Adipose tissue (tissue), 3 donors: Measurements from ENCODE around the gene TRIM62. TPM values are rescaled to one million over a fixed set of nuclear protein-coding genes. Genes with fewer than 3 reads are reported as not detected.

Experiments
- H3K27ac ChIP-seq: one replicate; pipeline ENCODE4 v1.5.1; 2013; ENCODE audit warnings: low read depth, low read length
- WGBS, 3 donors: extraction: QIAGEN DNeasy Blood & Tissue Kit; methylation state at CpG; one replicate each; pipeline ENCODE4 v1.1.7; 2013; 5-methylcytosine and 5-hydroxymethylcytosine counted together
- polyA plus RNA-seq, 3 donors: library from polyadenylated mRNA; stranded (reverse); fragments of 200-250 nt; gene quantifications; one replicate each; pipeline ENCODE4 v1.2.3, GENCODE V29; 2013
- donor health status: healthy with polysubstance abuse.
- donor health status: Bipolar disorder and iron deficiency.
- donor health status: healthy.

TRIM62 gene
- polyA plus RNA-seq, 3 donors: 1.8 to 3.3 (median 1.8) TPM

GRCh38 chr1:33182896-33183295 lies 1.1 kb upstream of the TRIM62 start:
- H3K27ac ChIP-seq: no peak overlapping the region
- WGBS, 3 donors: 65 to 72% (median 65%) methylated on average over 8 of the region's 8 CpGs

GRCh38 chr1:33182401-33182841 lies 578 bp upstream of the TRIM62 start:
- 30 to 39% (median 33%) methylated on average over 5 of the region's 5 CpGs for WGBS, 3 donors

GRCh38 chr1:33180911-33181890 lies 642 bp downstream of the TRIM62 start:
- 1% methylated on average over 77 to 90 of the region's 90 CpGs for WGBS, 3 donors
- no peak overlapping the region for H3K27ac ChIP-seq

More at GRCh38 chr1:33182401-33182841, 578 bp upstream of the TRIM62 start:
- H3K27ac ChIP-seq: no peak overlapping the region

DNA sequence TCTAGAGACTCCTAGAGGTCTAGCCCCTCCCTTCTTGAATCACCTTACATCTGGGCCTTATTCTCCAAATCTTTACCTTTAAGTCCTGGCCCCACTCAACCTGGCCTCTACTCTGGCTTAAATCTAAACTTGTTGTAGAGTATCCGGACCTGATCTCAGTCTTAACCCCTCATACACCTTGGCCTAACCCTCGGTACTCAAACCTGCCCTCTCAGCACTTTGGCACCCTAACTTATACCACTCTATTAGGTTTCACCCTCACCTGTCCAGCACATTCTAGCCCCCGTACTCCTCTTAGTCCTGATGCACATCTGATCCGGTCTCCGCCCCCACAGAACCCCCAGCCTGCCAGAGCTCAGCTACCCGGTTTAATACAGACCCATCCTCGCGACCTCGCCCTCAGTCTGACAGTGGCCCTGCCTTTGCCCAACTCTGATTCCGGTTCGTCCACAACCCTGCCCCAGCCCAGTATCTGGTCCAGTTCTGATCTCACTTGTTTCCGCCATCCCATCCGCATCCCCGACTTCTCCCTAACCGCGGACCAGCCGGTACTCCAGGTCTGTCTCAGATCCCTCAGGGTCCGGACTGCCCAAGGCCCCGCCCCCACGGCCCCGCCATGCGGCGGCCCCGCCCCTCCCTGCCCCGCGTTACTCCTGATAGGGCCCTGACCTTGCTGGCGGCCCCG lies 1.5 kb downstream of the TRIM62 start:
- H3K27ac ChIP-seq: no peak overlapping the region
- WGBS, 3 donors: 17 to 20% (median 17%) methylated on average over 28 of the region's 28 CpGs

GRCh38 chr1:33178836-33179439 lies 2.9 kb downstream of the TRIM62 start:
- WGBS, 3 donors: 93 to 99% (median 97%) methylated on average over 4 of the region's 4 CpGs

DNA sequence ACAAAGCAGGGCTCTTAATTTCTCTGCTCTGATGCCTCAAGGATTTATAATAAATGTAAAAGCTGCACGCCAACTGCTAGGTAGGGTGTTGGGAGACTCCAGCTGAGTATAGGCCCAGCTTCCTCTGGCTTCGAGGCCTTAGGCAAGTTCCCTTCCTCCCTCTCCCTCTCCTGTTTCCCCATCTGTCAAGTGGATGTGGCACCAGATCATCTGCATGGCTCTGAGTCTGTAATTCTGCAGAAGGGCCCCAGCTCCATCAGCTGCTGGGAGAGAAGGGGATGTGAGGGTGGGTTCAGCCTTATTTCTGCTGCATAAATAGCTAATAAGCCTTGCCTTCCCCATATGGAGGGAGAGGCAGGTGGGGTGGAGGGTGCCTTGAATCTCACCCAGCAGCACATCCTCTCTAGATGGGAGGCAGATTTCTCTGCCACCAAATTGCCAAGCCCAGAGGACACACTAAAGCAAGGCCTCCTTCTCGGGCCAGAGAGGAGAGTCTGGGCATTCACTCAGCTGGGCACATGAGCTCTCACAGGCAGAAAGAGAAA lies 3.8 kb downstream of the TRIM62 start:
- WGBS, 3 donors: 76 to 87% (median 84%) methylated on average over 3 of the region's 3 CpGs
- H3K27ac ChIP-seq: no peak overlapping the region

More at GRCh38 chr1:33178836-33179439, 2.9 kb downstream of the TRIM62 start:
- H3K27ac ChIP-seq: no peak overlapping the region

DNA sequence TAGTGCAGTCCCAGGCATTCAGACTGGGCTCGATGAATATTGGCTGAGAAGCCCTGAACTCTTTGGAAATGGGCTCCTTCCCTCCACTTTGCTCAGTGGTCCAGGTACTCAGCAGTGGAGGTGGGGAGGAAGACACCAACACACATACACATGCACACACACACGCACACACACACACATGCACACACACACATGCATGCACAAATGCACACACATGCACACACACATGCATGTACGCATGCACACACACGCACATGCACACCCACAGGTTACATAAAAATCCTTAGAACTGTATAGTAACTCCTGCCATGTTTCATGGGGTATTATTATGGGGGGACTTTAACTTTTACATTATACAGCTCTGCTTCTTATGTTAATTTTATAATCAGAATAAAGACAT lies 5.0 kb downstream of the TRIM62 start:
- 44 to 77% (median 46%) methylated on average over 4 of the region's 4 CpGs for WGBS, 3 donors
- no peak overlapping the region for H3K27ac ChIP-seq

DNA sequence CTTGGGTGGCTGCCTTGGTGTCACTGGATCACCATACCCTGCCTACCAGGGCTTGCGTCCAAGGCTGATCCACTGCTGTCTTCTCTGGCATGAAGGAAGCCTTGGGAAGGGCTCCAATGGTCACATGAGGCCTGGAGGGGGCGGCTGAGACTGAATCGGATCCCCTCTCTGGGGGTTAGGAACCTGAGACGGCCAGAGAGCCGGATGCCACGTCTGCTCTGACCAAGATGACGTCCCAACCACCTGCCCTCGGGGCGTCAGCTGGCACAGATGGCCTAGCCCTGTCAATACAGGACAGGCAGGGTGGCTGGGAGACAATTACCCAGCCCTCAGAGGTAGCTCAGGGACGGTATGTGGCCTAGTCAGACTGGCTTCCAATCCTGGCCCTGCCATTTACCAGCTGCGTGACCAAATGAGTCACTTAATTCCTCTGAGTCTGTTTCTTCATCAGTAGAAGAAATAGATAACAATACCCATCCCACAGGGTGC lies 5.4 kb downstream of the TRIM62 start:
- 75 to 77% (median 76%) methylated on average over 11 of the region's 11 CpGs for WGBS, 3 donors
- no peak overlapping the region for H3K27ac ChIP-seq

DNA sequence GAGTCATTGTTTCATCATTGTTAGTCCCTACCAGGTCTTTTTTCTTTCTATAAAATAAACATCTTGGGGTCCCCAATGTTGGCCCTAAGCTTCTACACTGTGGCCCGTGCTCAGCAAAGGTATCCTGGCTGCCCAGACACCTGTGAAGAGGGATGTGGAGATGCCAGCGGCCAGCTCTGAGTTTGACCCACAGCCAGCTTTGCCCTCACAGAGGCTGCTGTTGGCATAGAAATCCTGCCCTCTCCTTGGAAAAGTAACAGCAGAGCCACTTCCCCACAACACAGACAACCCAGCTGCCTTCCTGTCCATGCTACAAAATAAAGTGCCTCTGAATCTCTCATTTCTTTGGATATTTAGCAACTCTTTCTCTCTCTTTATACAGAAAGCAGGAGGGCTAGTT lies 6.0 kb downstream of the TRIM62 start:
- WGBS, 3 donors: 93 to 97% (median 97%) methylated on average over 2 of the region's 2 CpGs
- no peak overlapping the region for H3K27ac ChIP-seq

DNA sequence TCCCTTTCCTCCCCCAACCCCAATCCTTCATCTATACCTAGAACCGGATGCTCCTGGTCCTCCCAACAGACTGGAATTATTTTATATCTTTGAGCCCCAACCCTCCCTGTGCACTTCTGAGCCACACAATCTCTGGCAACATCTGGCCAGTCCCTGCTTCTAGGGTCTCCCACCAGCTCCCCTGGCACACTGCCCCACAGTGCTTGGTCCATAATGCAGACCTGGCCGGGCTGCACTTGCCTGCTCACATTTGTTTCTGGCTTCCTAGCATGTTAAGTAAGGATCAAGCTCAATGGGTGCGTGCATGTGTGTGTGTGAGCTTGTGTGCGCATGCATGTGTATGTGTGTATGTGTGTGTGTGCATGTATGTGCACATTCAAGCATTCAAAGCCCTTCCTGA lies 8.8 kb downstream of the TRIM62 start:
- H3K27ac ChIP-seq: no peak overlapping the region
- WGBS, 3 donors: 66 to 69% (median 69%) methylated on average over 4 of the region's 4 CpGs

DNA sequence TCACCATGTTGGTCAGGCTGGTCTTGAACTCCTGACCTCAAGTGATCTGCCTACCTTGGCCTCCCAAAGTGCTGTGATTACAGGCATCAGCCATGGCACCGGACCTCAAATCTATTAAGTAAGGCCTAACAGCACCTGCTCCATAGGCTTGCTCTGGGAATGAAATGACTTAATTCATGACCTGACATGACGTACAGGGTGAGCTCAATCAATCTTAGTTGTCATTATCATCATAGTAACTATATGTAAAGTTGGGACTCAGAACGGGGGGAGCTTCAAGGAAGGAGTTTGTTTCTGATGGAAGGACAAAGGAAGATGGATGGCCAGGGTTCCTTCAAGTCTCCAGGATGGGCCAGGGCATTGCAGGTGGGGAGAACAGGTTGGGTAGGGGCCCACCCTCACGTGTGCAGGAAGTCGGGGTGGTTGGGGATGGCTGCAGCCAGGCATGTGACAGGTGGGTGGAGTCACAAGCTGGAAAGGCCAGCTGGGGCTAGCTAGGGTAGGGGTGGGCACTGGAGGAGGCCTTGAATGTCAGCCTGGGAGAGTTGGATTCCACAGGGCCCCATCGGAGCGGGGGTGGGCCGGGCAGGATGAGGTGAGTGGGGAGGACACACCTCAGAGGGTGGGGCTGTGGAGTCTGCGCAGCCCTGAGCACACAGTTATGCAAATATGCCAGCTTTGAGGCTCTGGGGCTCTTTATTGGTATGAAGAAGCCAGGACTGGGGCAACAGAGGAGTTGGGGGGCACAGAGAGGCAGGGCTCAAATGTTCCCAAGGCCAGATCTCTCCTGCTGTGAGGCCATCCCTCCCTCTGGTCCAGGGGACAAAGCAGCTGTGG lies 9.6 kb downstream of the TRIM62 start:
- WGBS, 3 donors: 69 to 82% (median 73%) methylated on average over 8 to 9 of the region's 9 CpGs
- H3K27ac ChIP-seq: no peak overlapping the region

GRCh38 chr1:33170351-33171274 lies 11.2 kb downstream of the TRIM62 start:
- 75 to 86% (median 75%) methylated on average over 13 of the region's 13 CpGs for WGBS, 3 donors
- no peak overlapping the region for H3K27ac ChIP-seq

- 73 to 82% (median 81%) methylated on average over 11 of the region's 11 CpGs for WGBS, 3 donors
- H3K27ac ChIP-seq: no peak overlapping the region
Observed at GRCh38 chr1:33169290-33170055, 12.4 kb downstream of the TRIM62 start.

DNA sequence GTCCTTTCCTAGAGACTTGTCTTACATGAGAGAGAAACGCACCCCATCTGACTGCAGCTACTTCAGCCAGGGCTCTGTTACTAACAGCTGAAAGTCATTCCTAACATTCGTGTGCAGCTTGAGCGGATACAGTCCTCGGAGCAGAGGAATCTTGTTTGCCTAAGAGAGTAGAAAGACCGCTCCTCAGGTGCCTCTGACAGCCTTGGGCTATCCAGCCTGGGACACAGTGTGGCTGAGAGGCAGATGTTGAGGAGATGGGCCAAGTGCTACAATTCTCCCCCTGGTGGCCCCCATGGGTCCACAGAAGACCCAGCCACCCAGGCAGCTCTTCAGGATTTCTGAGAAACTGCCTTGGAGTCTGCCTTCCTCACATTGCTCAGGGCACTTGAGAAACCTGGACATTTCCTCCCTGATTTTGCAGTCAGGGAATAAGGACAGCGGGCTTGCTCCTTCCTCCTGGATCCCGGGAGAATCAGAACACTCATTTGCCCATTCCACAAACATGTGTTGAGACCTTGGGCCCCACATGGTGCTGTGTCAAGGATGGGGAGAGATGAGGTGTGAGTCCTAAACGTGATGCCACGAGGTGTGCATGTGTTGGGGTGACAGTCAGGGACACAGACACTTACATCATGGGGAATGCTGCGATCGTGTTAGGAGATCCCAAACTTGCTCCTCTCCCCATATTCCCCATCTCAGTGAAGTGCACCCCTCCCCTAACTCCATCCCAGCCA lies 13.1 kb downstream of the TRIM62 start:
- no peak overlapping the region for H3K27ac ChIP-seq
- 71 to 82% (median 81%) methylated on average over 11 of the region's 11 CpGs for WGBS, 3 donors

GRCh38 chr1:33167650-33168447 lies 14.0 kb downstream of the TRIM62 start:
- H3K27ac ChIP-seq: no peak overlapping the region
- WGBS, 3 donors: 91 to 98% (median 95%) methylated on average over 4 of the region's 4 CpGs
